Measurements from ENCODE around the gene PACSIN2.

PACSIN2 gene

GRCh38 chr22:42970029-42970428, 44.9 kb downstream of the PACSIN2 start:
- no peak for TF ChIP-seq SIN3A (IDR thresholded peaks at IDR 0.05; ENCODE audit: borderline replicate concordance, insufficient read depth, low read length)
- TF ChIP-seq FOXP2 (optimal IDR thresholded peaks at IDR 0.05; ENCODE audit: borderline replicate concordance, extremely low read depth, extremely low read length, insufficient read depth): no peak
- no peak for TF ChIP-seq POLR2AphosphoS5 (IDR thresholded peaks at IDR 0.05; ENCODE audit: low read depth, low read length)
- TF ChIP-seq TAF1 (IDR thresholded peaks at IDR 0.05; ENCODE audit: borderline replicate concordance, insufficient read depth, low read length): no peak
- TF ChIP-seq REST (IDR thresholded peaks at IDR 0.05; ENCODE audit: insufficient read depth in 1 of 2, low read depth in 2 of 2, low read length in 2 of 2): no peak

- TF ChIP-seq TAF1 (IDR thresholded peaks at IDR 0.05; ENCODE audit: borderline replicate concordance, insufficient read depth, low read length): no peak
- no peak for TF ChIP-seq SIN3A (IDR thresholded peaks at IDR 0.05; ENCODE audit: borderline replicate concordance, insufficient read depth, low read length)
- TF ChIP-seq FOXP2 (optimal IDR thresholded peaks at IDR 0.05; ENCODE audit: borderline replicate concordance, extremely low read depth, extremely low read length, insufficient read depth): no peak
- no peak for TF ChIP-seq REST (IDR thresholded peaks at IDR 0.05; ENCODE audit: insufficient read depth in 1 of 2, low read depth in 2 of 2, low read length in 2 of 2)
- TF ChIP-seq POLR2AphosphoS5 (IDR thresholded peaks at IDR 0.05; ENCODE audit: low read depth, low read length): no peak
Measured at GRCh38 chr22:42969348-42969975, 45.5 kb downstream of the PACSIN2 start.

GRCh38 chr22:42967933-42968332, 47.0 kb downstream of the PACSIN2 start:
- TF ChIP-seq POLR2AphosphoS5 (IDR thresholded peaks at IDR 0.05; ENCODE audit: low read depth, low read length): no peak
- TF ChIP-seq REST (IDR thresholded peaks at IDR 0.05; ENCODE audit: insufficient read depth in 1 of 2, low read depth in 2 of 2, low read length in 2 of 2): no peak
- no peak for TF ChIP-seq SIN3A (IDR thresholded peaks at IDR 0.05; ENCODE audit: borderline replicate concordance, insufficient read depth, low read length)
- no peak for TF ChIP-seq FOXP2 (optimal IDR thresholded peaks at IDR 0.05; ENCODE audit: borderline replicate concordance, extremely low read depth, extremely low read length, insufficient read depth)
- TF ChIP-seq TAF1 (IDR thresholded peaks at IDR 0.05; ENCODE audit: borderline replicate concordance, insufficient read depth, low read length): no peak

GRCh38 chr22:42967005-42967404, 47.9 kb downstream of the PACSIN2 start:
- TF ChIP-seq REST (IDR thresholded peaks at IDR 0.05; ENCODE audit: insufficient read depth in 1 of 2, low read depth in 2 of 2, low read length in 2 of 2): no peak
- TF ChIP-seq FOXP2 (optimal IDR thresholded peaks at IDR 0.05; ENCODE audit: borderline replicate concordance, extremely low read depth, extremely low read length, insufficient read depth): no peak
- TF ChIP-seq POLR2AphosphoS5 (IDR thresholded peaks at IDR 0.05; ENCODE audit: low read depth, low read length): no peak
- TF ChIP-seq TAF1 (IDR thresholded peaks at IDR 0.05; ENCODE audit: borderline replicate concordance, insufficient read depth, low read length): no peak
- no peak for TF ChIP-seq SIN3A (IDR thresholded peaks at IDR 0.05; ENCODE audit: borderline replicate concordance, insufficient read depth, low read length)

All from PFSK-1 (cell line).